GM23338 (cell line): Measurements from ENCODE around the gene RGL3. TPM values are rescaled to one million over a fixed set of nuclear protein-coding genes. Genes with fewer than 3 reads are reported as not detected.

Experiments used
- ATAC-seq: fragments of 200-7000 bp; cut with Tn5 transposase; 3 replicates; pipeline ENCODE4 v1.9.1; 2020
- DNase-seq: peaks from one replicate; pipeline ENCODE4 v3.0.0-alpha.2; 2015; ENCODE audit warnings: low spot score
- H2AFZ ChIP-seq: fragments of 200-600 bp; sonication (generic); 2 replicates; pipeline ENCODE4 v1.8.0; 2016; ENCODE audit warnings: antibody characterized with exemption, mild to moderate bottlenecking, moderate library complexity
- H3F3A ChIP-seq: fragments of 200-600 bp; sonication (generic); replicated peaks from 2 replicates; pipeline ENCODE4 v1.8.0; 2017; ENCODE audit warnings: antibody characterized with exemption, mixed run types, low read depth
- H3K27ac ChIP-seq: fragments of 200-600 bp; sonication (generic); 2 replicates; pipeline ENCODE4 v1.6.1; 2016; ENCODE audit warnings: low read depth
- H3K27me3 ChIP-seq: fragments of 200-600 bp; sonication (generic); 2 replicates; pipeline ENCODE4 v1.8.0; 2016; ENCODE audit warnings: mild to moderate bottlenecking, mixed run types, moderate library complexity; ENCODE audit not compliant: insufficient read depth
- H3K36me3 ChIP-seq: fragments of 200-600 bp; sonication (generic); 2 replicates; pipeline ENCODE4 v1.8.0; 2016; ENCODE audit warnings: mild to moderate bottlenecking; ENCODE audit not compliant: insufficient read depth
- H3K4me1 ChIP-seq: fragments of 200-600 bp; sonication (generic); 2 replicates; pipeline ENCODE4 v1.8.0; 2016; ENCODE audit warnings: mild to moderate bottlenecking, moderate library complexity; ENCODE audit not compliant: insufficient read depth
- H3K4me2 ChIP-seq: fragments of 200-600 bp; sonication (generic); 2 replicates; pipeline ENCODE4 v1.7.1; 2017; ENCODE audit warnings: mixed run types
- H3K4me3 ChIP-seq: fragments of 200-600 bp; sonication (generic); 2 replicates; pipeline ENCODE4 v1.6.1; 2016; ENCODE audit warnings: mixed run types
- H3K79me2 ChIP-seq: fragments of 200-600 bp; sonication (generic); replicated peaks from 2 replicates; pipeline ENCODE4 v1.8.0; 2017; ENCODE audit warnings: mild to moderate bottlenecking; ENCODE audit not compliant: insufficient read depth
- H3K9me2 ChIP-seq: fragments of 200-600 bp; sonication (generic); 2 replicates; pipeline ENCODE4 v1.8.0; 2017; ENCODE audit not compliant: insufficient read depth
- H4K20me1 ChIP-seq: fragments of 200-600 bp; sonication (generic); replicated peaks from 2 replicates; pipeline ENCODE4 v1.8.0; 2017; ENCODE audit warnings: mild to moderate bottlenecking; ENCODE audit not compliant: insufficient read depth
- H3K27ac Mint-ChIP-seq: 2 replicates; pipeline ENCODE4 v1.8.0; 2020; ENCODE audit warnings: inconsistent platforms, mild to moderate bottlenecking, moderate library complexity, mixed read lengths
- H3K27me3 Mint-ChIP-seq: 3 replicates; pipeline ENCODE4 v1.8.0; 2022; ENCODE audit warnings: low read depth, mild to moderate bottlenecking, moderate library complexity, mixed read lengths, inconsistent platforms; ENCODE audit not compliant: insufficient read depth, poor library complexity
- H3K36me3 Mint-ChIP-seq: 3 replicates; pipeline ENCODE4 v1.8.0; 2021; ENCODE audit warnings: low read depth, mild to moderate bottlenecking, inconsistent platforms, moderate library complexity, mixed read lengths
- H3K4me1 Mint-ChIP-seq: 3 replicates; pipeline ENCODE4 v1.8.0; 2020; ENCODE audit warnings: mild to moderate bottlenecking, inconsistent platforms, mixed read lengths
- H3K4me3 Mint-ChIP-seq: 3 replicates; pipeline ENCODE4 v1.8.0; 2021; ENCODE audit warnings: moderate library complexity, mild to moderate bottlenecking, inconsistent platforms, mixed read lengths
- H3K9me3 Mint-ChIP-seq: 3 replicates; pipeline ENCODE4 v1.8.0; 2020; ENCODE audit warnings: moderate library complexity, mild to moderate bottlenecking, inconsistent platforms, mixed read lengths
- CREB1 ChIP-seq: fragments of 250-450 bp; sonication (Bioruptor Pico); IDR thresholded peaks from 2 replicates; pipeline ENCODE4 v1.5.0; 2020; ENCODE audit warnings: low read depth, mild to moderate bottlenecking, moderate library complexity
- NANOG ChIP-seq: IDR thresholded peaks from 2 replicates; pipeline ENCODE4 v1.6.1; 2016; ENCODE audit warnings: antibody characterized with exemption, borderline replicate concordance
- STAT1 ChIP-seq: IDR thresholded peaks from one replicate; pipeline ENCODE4 v1.6.1; 2016; ENCODE audit warnings: antibody characterized with exemption; ENCODE audit not compliant: unreplicated experiment
- ZNF331 ChIP-seq: fragments of 250-450 bp; sonication (Bioruptor Pico); IDR thresholded peaks from 2 replicates; pipeline ENCODE4 v1.5.0; 2020; ENCODE audit warnings: low read depth, mild to moderate bottlenecking, moderate library complexity
- polyA plus RNA-seq: library from polyadenylated mRNA; unstranded; fragments of >200 nt; fragmentation: Nextera tagmentation; extraction: Ambion mirVana; gene quantifications from 2 replicates; pipeline ENCODE4 v1.2.1, GENCODE V29; 2016
- total RNA-seq: library from RNA; depleted of rRNA; stranded (reverse); fragments of >200 nt; shearing (Covaris generic); gene quantifications from 2 replicates; pipeline ENCODE4 v1.2.3, GENCODE V29; 2014
- TF ChIP-seq, protein P1 (sequence below): fragments of 250-450 bp; sonication (Bioruptor Pico); IDR thresholded peaks from 2 replicates; pipeline ENCODE4 v1.5.0; 2020; ENCODE audit warnings: mild to moderate bottlenecking, moderate library complexity
- TF ChIP-seq, protein P2 (sequence below), 2 experiments: fragments of 200-600 bp in 1 of 2; sonication (generic) in 1 of 2; conservative IDR thresholded peaks; 2 replicates each; pipeline versions ENCODE4 v1.5.1 to v1.6.1; 2016 to 2017; ENCODE audit warnings: antibody characterized with exemption in 2 of 2, low read depth in 2 of 2, mild to moderate bottlenecking in 2 of 2, moderate library complexity in 1 of 2
- TF ChIP-seq, protein P3 (sequence below): IDR thresholded peaks from one replicate; pipeline ENCODE4 v1.6.1; 2018; ENCODE audit warnings: antibody characterized with exemption; ENCODE audit not compliant: unreplicated experiment

The RGL3 gene
- total and polyA plus RNA-seq, 2 experiments from 2014 or later = 48.8 to 49.4 TPM

GRCh38 chr19:11448923-11449554 lies 29.9 kb upstream of the RGL3 start (continued):
- TF ChIP-seq, protein P1, sequence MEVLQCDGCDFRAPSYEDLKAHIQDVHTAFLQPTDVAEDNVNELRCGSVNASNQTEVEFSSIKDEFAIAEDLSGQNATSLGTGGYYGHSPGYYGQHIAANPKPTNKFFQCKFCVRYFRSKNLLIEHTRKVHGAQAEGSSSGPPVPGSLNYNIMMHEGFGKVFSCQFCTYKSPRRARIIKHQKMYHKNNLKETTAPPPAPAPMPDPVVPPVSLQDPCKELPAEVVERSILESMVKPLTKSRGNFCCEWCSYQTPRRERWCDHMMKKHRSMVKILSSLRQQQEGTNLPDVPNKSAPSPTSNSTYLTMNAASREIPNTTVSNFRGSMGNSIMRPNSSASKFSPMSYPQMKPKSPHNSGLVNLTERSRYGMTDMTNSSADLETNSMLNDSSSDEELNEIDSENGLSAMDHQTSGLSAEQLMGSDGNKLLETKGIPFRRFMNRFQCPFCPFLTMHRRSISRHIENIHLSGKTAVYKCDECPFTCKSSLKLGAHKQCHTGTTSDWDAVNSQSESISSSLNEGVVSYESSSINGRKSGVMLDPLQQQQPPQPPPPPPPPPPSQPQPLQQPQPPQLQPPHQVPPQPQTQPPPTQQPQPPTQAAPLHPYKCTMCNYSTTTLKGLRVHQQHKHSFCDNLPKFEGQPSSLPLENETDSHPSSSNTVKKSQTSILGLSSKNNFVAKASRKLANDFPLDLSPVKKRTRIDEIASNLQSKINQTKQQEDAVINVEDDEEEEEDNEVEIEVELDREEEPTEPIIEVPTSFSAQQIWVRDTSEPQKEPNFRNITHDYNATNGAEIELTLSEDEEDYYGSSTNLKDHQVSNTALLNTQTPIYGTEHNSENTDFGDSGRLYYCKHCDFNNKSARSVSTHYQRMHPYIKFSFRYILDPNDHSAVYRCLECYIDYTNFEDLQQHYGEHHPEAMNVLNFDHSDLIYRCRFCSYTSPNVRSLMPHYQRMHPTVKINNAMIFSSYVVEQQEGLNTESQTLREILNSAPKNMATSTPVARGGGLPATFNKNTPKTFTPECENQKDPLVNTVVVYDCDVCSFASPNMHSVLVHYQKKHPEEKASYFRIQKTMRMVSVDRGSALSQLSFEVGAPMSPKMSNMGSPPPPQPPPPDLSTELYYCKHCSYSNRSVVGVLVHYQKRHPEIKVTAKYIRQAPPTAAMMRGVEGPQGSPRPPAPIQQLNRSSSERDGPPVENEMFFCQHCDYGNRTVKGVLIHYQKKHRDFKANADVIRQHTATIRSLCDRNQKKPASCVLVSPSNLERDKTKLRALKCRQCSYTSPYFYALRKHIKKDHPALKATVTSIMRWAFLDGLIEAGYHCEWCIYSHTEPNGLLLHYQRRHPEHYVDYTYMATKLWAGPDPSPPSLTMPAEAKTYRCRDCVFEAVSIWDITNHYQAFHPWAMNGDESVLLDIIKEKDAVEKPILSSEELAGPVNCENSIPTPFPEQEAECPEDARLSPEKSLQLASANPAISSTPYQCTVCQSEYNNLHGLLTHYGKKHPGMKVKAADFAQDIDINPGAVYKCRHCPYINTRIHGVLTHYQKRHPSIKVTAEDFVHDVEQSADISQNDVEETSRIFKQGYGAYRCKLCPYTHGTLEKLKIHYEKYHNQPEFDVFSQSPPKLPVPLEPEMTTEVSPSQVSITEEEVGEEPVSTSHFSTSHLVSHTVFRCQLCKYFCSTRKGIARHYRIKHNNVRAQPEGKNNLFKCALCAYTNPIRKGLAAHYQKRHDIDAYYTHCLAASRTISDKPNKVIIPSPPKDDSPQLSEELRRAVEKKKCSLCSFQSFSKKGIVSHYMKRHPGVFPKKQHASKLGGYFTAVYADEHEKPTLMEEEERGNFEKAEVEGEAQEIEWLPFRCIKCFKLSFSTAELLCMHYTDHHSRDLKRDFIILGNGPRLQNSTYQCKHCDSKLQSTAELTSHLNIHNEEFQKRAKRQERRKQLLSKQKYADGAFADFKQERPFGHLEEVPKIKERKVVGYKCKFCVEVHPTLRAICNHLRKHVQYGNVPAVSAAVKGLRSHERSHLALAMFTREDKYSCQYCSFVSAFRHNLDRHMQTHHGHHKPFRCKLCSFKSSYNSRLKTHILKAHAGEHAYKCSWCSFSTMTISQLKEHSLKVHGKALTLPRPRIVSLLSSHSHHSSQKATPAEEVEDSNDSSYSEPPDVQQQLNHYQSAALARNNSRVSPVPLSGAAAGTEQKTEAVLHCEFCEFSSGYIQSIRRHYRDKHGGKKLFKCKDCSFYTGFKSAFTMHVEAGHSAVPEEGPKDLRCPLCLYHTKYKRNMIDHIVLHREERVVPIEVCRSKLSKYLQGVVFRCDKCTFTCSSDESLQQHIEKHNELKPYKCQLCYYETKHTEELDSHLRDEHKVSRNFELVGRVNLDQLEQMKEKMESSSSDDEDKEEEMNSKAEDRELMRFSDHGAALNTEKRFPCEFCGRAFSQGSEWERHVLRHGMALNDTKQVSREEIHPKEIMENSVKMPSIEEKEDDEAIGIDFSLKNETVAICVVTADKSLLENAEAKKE = no peak
- TF ChIP-seq, protein P2, sequence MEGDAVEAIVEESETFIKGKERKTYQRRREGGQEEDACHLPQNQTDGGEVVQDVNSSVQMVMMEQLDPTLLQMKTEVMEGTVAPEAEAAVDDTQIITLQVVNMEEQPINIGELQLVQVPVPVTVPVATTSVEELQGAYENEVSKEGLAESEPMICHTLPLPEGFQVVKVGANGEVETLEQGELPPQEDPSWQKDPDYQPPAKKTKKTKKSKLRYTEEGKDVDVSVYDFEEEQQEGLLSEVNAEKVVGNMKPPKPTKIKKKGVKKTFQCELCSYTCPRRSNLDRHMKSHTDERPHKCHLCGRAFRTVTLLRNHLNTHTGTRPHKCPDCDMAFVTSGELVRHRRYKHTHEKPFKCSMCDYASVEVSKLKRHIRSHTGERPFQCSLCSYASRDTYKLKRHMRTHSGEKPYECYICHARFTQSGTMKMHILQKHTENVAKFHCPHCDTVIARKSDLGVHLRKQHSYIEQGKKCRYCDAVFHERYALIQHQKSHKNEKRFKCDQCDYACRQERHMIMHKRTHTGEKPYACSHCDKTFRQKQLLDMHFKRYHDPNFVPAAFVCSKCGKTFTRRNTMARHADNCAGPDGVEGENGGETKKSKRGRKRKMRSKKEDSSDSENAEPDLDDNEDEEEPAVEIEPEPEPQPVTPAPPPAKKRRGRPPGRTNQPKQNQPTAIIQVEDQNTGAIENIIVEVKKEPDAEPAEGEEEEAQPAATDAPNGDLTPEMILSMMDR (conservative IDR thresholded peaks at IDR 0.05; ENCODE audit: low read depth in 2 of 2) = no peak
- TF ChIP-seq NANOG = no peak

GRCh38 chr19:11448410-11448809 lies 29.3 kb upstream of the RGL3 start:
- no peak overlapping the region for H3K4me3 ChIP-seq
- H2AFZ ChIP-seq = no peak overlapping the region
- H3K9me2 ChIP-seq = no peaks in the 10 kb centered on the region
- H3K4me3 Mint-ChIP-seq = no peak overlapping the region
- peaks cover 26% of the 10 kb centered on the region for H3K4me1 ChIP-seq
- peaks cover 35% of the 10 kb centered on the region for H3K36me3 Mint-ChIP-seq
- ATAC-seq (no peak), DNase-seq (no peak)
- H3K36me3 ChIP-seq = no peaks in the 10 kb centered on the region; the same call in none of the 2 replicates
- H3K27ac ChIP-seq = no peak overlapping the region
- H3K27me3 Mint-ChIP-seq = peaks cover 10% of the 10 kb centered on the region
- H3K9me3 Mint-ChIP-seq = no peaks in the 10 kb centered on the region; the same call in 2 of the 3 replicates
- H4K20me1 ChIP-seq = no peaks in the 10 kb centered on the region
- H3K79me2 ChIP-seq = no peaks in the 10 kb centered on the region
- H3K4me2 ChIP-seq = no peak overlapping the region
- no peak overlapping the region for H3K27ac Mint-ChIP-seq
- H3K27me3 ChIP-seq = no peaks in the 10 kb centered on the region
- 0 out of 2 replicates have a peak, but pooled peaks cover 2% of the 10 kb centered on the region for H3F3A ChIP-seq
- H3K4me1 Mint-ChIP-seq = peaks cover 21% of the 10 kb centered on the region
- TF ChIP-seq, protein P2 (conservative IDR thresholded peaks at IDR 0.05; ENCODE audit: low read depth in 2 of 2) = no peak
- TF ChIP-seq, protein P3, sequence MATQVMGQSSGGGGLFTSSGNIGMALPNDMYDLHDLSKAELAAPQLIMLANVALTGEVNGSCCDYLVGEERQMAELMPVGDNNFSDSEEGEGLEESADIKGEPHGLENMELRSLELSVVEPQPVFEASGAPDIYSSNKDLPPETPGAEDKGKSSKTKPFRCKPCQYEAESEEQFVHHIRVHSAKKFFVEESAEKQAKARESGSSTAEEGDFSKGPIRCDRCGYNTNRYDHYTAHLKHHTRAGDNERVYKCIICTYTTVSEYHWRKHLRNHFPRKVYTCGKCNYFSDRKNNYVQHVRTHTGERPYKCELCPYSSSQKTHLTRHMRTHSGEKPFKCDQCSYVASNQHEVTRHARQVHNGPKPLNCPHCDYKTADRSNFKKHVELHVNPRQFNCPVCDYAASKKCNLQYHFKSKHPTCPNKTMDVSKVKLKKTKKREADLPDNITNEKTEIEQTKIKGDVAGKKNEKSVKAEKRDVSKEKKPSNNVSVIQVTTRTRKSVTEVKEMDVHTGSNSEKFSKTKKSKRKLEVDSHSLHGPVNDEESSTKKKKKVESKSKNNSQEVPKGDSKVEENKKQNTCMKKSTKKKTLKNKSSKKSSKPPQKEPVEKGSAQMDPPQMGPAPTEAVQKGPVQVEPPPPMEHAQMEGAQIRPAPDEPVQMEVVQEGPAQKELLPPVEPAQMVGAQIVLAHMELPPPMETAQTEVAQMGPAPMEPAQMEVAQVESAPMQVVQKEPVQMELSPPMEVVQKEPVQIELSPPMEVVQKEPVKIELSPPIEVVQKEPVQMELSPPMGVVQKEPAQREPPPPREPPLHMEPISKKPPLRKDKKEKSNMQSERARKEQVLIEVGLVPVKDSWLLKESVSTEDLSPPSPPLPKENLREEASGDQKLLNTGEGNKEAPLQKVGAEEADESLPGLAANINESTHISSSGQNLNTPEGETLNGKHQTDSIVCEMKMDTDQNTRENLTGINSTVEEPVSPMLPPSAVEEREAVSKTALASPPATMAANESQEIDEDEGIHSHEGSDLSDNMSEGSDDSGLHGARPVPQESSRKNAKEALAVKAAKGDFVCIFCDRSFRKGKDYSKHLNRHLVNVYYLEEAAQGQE = no peak
- TF ChIP-seq CREB1 = no peak
- no peak for TF ChIP-seq STAT1
- no peak for TF ChIP-seq ZNF331 (CRISPR knock-in tag)
